GM18519 (cell line): ENCODE results near the gene ANTKMT.

Experiments
- ATAC-seq: cut with Tn5 transposase; IDR thresholded peaks from one replicate; pipeline ENCODE4 v1.9.1; 2021; ENCODE audit warnings: mild to moderate bottlenecking, moderate library complexity; ENCODE audit not compliant: unreplicated experiment, low FRiP score

ANTKMT gene

DNA sequence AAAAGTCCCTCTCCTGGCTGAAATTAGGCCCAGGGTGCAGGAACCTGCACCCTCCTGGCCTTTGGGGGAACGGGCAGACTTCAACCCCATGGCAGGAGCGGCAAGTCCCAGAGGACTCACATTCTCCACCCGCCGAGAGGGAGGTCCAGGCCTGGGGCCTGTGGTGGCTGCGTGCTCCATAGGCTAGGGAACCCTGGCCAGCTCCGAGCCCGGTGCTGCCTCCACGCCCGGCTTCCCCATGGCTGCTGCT, 5.2 kb downstream of the ANTKMT start:
- ATAC-seq = no peak

DNA sequence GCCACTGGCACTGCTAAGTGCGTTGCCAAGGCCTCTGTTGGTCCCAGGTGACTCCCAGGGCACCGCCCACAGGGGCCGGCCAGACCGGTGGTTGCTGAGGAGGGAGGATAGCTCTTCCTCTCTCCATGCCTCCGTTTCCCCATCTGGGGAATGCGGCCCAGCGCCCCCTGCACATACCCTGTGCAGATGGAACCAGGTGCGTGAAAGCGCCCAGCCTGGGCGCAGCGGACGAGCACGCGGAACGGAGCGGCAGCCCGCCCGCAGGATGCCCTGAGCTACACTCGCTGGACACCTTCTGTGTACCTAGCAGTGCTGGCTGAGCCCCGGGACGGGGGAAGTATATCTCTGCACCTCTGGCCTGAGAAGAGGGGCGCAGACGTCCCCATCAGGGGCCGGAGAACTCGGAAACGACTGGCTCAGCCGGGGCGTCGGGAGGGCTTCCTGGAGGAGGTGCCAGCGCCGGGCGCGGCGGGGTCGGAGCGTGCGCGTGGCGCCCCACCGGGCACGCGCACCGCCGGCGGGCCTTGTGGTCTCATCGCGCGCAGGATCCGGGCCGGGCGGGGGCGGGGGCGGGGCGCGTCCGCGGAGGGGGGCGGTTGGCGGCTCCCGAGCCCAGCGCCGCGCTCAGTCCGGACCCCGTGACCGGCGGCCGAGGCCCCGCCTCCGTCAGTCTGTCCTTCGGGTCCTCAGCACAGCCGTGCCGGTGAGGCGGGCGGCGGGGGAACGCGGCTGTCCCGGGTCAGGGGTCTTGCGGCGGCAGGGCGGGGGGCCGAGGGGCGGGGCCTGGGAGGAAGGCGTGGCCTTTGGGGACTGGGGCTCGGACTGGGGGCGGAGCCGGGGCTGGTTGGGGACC, 5.7 kb downstream of the ANTKMT start, which contains the start of the genes CCDC78 and HAGHL:
TSS of gene CCDC78 (minus strand) at position 6 of the 853 bp plus-strand sequence. CDS start 76 bp downstream, outside the sequence.
TSS of gene HAGHL (plus strand) at position 669 of the 853 bp plus-strand sequence. CDS start 404 bp downstream, outside the sequence.
- no peak for ATAC-seq

DNA sequence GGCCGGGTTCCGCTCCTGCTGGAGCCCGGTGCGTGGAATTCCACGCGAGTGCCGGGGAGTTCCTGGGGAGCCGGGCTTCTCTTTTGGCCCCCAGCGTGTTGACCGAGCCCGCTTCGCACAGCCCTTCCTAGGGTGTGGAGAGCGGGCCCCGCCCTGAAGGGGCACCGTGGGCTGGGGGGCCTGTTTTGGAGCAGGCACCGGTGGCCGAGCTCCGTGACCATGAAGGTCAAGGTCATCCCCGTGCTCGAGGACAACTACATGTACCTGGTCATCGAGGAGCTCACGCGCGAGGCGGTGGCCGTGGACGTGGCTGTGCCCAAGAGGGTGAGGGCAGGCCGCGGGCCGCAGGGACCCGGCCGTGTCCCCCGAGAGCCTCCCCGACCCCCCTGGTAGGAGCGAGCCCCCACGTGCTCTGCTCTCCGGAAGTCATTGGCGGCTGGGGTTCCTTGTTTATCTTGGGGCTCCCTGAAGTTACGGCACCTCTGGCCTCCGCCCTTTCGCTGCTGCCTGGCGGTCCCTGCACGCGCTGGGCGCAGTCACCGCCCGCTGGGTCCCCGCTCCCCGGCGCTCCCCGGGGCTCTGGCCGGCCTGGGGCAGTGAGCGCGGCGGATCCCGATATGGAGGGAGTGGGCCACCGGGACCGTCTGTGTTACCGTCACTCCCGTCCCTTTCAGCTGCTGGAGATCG, 6.5 kb downstream of the ANTKMT start:
- ATAC-seq = no peak

DNA sequence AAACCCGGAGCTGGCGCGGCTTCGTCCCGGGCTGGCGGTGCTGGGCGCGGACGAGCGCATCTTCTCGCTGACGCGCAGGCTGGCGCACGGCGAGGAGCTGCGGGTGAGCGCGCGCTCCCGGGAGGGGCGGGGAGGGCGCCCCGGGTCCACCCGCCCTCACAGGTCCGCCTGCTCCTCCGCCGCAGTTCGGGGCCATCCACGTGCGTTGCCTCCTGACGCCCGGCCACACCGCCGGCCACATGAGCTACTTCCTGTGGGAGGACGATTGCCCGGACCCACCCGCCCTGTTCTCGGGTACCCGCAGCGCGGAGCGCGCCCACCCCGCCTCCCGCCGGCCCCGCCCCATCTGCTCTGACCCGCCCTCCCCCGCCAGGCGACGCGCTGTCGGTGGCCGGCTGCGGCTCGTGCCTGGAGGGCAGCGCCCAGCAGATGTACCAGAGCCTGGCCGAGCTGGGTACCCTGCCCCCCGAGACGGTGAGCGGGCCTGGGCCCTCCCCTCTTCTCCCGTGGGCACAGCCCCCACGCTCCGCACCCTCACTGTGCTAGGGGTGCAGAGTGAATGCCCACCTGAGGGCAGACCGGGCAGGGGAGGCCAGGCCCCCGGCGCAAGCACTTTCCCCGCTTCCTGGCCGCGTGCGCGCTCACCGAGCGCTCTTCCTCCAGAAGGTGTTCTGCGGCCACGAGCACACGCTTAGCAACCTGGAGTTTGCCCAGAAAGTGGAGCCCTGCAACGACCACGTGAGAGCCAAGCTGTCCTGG, 7.4 kb downstream of the ANTKMT start:
- ATAC-seq = no peak

DNA sequence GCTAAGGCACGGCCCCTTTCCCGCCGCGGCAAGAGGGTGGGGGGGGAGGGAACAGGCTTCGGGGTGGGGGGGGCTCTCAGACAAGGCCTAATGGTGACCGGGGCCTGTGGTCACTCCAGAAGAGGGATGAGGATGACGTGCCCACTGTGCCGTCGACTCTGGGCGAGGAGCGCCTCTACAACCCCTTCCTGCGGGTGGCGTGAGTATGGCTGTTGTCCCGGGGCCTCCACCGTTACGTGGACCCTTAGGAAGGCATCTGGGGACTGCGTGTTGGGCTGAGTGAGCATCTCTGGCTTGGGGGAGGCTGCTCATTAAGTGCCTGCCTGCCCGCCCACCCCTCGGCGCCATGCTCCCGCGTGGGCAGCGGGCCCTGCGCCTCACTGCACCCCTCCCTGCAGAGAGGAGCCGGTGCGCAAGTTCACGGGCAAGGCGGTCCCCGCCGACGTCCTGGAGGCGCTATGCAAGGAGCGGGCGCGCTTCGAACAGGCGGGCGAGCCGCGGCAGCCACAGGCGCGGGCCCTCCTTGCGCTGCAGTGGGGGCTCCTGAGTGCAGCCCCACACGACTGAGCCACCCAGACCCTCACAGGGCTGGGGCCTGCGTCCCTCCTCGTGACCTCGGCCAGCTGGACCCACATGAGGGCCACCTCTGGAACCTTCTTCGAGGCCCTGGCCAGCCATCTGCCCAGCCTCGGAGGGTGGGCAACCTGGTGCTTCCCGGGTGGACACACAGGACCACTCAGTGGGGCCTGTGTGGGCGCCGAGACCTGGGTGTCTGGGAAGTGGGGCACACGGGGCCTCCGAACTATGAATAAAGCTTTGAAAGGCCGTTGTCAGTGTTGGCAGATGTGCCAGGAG, 8.2 kb downstream of the ANTKMT start:
- no peak for ATAC-seq

DNA sequence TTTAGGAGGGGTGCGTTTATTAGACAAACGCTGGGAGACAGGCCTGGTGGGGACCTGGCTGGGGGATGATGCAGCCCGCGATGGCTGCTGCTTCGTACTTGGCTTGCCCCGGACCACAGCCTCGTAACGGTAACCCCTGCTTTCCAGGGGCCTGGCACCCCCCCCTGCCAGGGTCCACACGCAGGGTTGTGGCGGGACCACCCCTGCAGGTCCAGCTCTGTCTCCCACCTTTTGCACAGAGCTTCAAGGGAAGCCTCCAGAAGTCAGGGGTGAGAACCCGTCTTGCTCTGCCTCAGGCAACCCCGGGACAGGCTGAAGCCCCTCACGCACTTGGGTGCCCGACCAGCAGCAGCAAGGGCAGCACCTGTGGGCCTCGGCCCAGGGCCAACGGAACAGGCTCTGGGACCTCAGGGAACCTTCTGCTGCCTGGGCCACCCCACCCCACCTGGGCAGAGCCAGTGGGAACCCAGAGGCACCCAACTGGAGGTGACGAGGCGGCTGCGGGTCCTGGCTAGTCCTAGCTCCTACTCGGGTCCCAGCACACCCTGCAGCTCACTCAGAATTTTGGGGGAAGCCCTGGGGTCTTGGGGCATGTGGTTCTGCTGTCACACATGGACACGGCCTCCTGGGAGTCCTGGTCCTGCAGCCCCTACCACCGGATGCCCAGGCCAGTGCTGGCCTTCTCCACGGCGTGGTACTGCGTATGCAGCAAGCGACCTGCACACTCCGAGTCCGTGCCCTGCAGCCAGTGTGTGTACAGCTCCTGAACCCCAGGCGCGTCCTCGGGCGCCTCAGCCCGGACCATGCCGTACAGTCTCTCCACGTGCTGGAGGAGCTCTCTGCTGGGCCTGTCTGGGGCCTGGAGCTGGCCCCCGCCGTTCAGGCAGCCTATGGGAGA, 9.1 kb downstream of the ANTKMT start:
- no peak for ATAC-seq

DNA sequence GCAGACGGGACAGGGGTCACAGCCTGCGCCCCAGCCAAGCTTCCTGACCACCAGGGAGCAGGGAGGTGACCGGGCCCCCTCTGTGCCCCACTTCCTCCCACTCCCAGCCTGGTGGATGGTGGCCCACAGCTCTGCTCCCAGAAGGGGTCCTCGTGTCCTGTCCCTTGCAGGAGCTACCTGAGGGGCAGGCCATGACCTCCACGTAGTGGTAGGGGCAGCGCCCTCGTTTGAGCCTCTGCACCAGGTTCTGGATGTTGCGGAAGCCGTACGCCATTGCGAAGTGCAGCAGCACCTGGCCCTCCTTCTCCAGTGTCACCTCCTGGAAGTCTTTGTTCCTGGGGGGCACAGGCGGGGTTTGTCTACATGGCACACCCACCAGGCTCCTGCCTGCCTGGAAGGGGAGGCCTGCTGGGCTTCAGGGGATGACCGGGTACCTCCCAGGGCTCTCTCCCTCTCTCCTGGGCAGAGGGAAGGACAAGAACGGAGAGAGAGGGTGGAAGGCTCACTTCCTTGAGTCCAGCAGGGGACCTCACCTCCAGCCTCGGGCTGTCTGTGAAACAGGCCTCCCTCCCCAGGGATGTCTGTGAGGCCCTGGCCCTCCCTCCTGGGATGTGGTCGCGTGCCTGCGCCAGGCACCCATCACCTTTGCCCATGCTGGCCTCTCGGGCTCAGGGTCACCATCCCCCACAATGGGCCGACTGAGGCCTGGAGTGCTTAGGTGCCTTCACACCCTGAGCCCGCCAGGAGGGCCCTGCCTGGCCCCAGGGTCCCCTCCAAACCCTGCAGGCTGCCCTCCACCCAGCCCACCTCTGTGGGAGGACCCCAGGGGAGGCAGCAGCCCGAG, 9.9 kb downstream of the ANTKMT start:
- ATAC-seq = no peak

DNA sequence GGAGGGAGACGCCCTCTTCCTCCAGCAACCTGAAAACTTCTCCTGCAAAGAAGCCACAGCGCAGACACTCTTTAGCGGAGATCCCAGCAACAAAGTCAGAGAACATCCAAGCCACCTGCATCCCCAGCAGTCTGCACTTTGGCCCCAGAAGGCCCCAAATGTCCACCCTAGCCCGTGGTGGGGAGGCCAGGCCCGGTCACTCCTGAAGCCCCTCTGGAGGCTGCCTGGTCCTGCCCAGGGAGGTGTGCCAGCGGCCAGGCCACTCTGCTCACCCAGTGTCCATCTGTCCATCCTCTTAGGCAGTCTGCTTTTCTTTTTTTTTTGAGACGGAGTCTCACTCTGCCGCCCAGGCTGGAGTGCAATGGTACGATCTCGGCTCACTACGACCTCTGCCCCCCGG, 11.4 kb downstream of the ANTKMT start:
- no peak for ATAC-seq

DNA sequence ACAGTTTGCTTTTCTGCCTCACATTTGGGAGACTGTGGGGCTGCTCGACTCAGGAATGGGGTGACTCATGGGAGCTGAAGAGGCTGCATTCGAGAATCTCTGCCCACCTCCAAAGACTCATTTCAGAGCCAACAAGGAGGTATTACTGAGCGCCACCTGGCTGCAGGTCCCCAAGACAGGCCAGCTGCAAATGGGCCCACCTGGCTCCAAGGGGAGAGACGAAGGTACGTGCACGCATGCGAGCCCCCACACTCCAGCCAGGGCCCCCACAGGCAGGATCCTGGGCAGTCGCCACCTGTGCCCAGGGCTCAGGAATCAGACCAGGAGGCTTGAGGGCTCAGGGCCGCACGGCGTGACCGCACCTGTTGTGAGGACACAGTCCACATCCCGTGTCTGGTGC, 12.0 kb downstream of the ANTKMT start:
- no peak for ATAC-seq

DNA sequence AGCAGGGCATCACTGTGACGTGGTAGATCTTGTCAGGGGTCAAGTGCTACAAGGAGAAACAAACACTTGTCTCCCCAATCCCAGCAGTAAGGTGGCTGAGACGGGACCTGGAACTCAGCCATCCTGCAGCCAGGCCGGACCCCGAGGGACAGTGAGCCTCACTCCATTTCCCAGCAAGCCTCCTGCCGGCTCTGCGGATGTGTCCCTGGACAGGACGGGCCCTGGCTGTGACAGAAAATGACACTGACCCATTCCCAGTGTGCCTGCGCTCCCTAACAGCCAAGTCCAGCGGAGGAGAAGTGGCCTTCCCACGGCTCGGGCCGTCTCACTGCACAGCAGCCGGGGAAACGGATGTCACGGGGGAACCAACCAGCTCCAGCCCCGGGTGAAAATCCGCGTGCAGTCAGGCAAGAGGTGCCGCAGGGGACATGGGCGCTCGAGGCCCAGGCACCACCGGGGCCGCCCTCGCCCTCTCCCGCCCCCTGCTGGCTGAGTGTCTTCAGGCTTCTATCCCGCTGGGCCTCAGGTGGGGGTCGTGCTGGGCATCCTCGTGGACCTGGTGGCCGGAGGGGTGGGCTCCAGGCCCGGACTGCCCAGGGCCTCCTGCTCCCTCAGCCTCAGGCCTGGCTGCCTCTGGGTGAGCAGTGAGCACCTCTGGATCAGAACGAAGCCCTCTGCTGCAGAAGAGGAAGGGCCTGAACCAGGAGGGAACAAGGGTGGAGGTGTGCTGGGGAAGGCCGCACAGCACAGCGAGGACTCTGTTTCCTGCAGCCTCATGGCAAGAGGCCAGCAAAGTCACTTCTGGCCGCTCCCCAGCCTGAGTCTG, 12.6 kb downstream of the ANTKMT start:
- no peak for ATAC-seq

DNA sequence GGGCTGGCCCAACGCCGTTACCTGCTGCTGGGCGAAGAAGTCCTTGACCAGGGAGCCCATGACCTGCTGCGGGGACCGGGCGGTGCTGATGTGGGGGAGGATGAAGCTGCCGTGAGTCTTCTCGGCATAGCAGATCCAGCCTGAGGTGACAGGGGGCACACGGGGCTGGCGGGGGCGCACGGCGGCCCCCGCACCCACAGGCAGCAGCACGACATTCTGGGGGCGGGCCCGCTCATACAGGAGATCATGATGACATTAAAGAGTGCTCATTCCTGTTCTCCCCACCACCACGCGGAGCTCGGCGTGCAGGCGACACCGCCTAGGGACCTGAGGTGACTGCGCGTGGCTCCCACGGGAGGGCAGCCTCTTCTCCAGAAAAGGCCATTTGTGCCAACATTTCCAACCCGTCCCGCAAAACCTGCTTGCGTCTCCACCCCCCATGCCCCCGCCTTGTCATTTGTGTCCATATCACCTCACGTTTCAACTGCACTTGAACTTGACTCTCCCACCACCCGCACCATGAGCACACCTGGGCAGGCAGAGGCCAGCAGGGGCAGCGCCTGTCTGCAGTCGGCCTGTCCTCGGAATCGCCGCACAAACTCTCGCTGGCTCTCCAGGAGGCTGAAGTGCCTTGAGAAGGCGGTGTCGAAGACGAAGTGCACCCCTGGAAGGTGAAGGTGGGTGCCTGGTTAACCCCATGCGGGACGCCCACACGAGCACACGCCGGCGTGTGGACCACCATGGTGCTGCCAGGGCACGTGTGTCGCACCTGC, 13.4 kb downstream of the ANTKMT start:
- ATAC-seq = no peak

DNA sequence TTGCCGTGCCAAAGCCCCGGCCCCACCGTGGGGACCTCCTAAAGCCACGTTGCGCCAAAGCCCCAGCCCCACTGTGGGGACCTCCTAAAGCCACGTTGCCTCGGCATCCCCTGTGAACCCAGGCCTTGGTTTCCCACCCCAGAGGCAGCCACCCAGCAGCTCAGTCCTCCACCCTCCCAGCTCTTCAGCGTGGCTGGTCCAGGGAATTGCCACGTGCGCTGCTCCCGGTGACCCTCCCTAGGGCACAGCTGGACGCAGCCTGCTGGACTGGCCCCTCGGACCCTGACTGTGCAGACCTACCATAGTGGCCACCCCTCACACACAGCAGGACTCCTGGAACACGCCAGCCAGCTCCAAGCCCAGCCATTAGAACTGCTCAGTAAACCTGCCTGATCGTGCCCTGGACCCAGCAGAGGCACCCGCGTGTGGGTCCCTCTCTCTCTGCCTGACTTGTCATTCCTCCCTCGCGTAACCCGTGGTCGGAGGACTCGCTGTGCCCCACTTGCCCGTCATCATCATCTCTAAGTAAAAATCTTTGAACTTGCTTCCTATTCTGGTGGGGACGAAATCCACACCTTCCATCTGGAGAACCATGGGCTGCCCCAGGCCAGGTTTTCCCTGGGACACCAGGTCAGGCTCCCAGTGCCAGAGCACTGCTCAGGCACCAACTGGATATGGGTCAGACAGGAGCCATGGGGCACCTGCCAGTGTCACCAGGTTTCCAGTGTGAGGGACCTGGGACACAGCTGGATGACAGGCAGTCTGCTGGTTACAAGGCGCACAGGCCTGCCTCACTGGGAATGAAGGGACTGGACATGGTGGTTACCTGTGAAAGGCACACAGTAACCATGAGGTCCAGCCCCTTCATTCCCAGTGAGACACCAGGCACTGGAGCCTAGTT, 14.3 kb downstream of the ANTKMT start:
- no peak for ATAC-seq

DNA sequence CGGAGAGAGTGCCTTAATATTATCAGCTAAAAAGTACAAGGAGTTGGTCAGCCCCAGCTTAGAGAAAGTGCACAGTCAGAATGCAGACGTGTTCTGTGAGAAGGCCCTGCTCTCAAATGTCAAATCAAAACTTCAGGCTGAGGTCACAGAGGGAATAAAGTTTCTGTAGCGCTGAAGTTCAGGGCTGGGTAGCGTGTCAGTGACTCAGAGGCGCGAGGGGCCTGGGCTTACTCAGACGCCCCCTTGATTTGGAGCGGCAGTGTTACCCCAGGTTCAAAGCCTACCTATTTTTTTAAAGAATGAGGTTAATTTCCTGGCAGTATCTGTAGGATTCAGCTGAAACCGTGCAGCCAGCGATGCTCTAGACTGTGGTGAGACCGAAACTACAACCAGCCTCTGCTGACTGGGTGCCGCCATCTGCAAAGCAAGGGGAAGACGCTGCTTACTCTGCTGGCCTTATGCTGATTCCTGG, 15.1 kb downstream of the ANTKMT start:
- no peak for ATAC-seq

DNA sequence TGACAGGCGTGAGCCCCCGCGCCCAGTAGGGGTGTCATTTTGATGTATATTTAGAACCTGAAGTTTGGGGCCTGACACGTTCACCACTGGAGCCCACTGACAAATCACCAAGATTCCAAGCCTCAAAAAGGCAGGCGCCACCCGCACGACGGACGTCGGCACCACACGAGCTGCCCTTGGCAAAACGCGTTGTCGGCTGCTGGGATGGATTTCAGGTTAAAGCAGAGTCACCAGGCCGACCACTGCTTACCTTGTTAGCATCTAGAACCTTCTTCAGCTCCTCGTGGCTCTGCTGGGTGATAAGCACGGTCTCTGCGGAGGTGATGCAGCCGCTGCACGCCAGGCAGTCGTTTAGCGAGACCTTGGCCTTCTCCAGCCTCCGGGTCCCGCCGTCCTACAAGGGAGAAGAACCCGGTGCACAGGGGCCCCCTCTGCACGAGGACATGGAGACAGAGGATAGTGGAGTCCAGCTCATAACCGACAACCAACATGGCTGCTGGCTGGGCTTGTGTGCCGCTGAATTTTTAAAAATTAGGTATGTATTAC, 16.1 kb downstream of the ANTKMT start:
- ATAC-seq = no peak
